NCI-H2227 (cell line): Measurements from ENCODE around the gene NSD1.
A peak's percentile ranks its signal among the peaks of the same experiment; 100 is the strongest.

Experiments
- DNase-seq: peaks from one replicate; lab custom pipeline; 2025; ENCODE audit not compliant: unreplicated experiment; lab: John Stamatoyannopoulos, UW

Gene NSD1, protein sequence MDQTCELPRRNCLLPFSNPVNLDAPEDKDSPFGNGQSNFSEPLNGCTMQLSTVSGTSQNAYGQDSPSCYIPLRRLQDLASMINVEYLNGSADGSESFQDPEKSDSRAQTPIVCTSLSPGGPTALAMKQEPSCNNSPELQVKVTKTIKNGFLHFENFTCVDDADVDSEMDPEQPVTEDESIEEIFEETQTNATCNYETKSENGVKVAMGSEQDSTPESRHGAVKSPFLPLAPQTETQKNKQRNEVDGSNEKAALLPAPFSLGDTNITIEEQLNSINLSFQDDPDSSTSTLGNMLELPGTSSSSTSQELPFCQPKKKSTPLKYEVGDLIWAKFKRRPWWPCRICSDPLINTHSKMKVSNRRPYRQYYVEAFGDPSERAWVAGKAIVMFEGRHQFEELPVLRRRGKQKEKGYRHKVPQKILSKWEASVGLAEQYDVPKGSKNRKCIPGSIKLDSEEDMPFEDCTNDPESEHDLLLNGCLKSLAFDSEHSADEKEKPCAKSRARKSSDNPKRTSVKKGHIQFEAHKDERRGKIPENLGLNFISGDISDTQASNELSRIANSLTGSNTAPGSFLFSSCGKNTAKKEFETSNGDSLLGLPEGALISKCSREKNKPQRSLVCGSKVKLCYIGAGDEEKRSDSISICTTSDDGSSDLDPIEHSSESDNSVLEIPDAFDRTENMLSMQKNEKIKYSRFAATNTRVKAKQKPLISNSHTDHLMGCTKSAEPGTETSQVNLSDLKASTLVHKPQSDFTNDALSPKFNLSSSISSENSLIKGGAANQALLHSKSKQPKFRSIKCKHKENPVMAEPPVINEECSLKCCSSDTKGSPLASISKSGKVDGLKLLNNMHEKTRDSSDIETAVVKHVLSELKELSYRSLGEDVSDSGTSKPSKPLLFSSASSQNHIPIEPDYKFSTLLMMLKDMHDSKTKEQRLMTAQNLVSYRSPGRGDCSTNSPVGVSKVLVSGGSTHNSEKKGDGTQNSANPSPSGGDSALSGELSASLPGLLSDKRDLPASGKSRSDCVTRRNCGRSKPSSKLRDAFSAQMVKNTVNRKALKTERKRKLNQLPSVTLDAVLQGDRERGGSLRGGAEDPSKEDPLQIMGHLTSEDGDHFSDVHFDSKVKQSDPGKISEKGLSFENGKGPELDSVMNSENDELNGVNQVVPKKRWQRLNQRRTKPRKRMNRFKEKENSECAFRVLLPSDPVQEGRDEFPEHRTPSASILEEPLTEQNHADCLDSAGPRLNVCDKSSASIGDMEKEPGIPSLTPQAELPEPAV (N-terminal part only)

DNA sequence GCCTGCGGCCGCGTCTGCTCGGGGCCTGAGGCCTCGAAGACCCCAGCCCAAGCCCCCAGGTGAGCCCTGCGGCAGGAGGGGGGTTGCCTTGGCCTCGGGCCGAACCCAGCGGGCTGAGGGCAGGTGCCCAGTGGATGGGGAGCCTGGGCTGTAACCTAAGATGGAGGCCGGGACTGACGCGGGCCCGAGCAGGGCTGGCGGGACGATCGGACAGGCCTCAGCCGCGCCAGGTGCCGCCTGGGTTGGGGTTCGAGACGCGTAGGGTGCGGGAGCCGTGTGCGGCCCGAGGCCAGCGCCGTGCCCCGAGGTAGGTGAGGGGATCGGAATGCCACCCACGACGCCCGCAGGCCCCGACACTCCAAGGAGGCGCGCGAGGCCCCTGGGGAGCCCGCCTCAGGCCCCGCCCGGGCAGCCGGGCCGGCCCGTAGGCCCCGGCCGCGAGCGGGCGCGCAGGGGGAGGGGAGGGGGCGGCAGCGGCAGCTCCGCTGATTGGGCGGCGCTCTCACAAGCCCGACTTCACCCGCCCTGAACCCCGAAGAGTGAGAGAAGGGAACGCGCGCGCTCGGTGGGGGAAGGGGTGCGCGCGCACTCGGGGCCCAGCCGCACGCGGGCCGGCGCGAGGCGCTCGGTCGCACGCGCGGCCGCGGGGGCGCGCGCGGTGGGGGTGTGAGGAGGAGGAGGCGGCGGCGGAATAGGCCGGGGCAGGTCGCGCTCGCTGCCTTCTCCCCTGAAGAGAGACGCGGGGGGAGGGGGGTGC lies at the start of gene NSD1:
NSD1 (plus strand) TSS at position 678 of the 757 bp plus-strand sequence. CDS start 1,331 bp downstream, outside the sequence.
- DNase-seq = peak; percentile 81

DNA sequence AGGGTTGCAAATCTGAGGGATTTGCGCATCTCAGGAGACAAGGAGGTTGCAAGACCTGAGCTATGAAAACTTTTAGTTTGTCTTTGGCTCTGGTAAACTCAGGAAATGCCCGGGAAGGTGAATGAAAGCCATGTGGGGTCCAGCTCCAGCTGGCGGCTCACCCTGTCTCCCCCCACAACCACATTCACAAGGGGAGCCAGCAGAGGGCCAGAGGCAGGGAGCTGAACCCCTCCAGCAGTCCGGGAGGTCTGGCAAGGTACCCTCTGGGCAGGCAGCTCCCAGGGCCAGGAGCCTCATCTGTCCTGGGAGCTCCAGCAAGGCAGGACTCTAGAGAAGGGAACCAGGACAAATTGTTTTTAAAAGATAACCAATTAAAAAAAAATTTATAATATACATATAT lies 49.4 kb upstream of the NSD1 start:
- no peak for DNase-seq

DNA sequence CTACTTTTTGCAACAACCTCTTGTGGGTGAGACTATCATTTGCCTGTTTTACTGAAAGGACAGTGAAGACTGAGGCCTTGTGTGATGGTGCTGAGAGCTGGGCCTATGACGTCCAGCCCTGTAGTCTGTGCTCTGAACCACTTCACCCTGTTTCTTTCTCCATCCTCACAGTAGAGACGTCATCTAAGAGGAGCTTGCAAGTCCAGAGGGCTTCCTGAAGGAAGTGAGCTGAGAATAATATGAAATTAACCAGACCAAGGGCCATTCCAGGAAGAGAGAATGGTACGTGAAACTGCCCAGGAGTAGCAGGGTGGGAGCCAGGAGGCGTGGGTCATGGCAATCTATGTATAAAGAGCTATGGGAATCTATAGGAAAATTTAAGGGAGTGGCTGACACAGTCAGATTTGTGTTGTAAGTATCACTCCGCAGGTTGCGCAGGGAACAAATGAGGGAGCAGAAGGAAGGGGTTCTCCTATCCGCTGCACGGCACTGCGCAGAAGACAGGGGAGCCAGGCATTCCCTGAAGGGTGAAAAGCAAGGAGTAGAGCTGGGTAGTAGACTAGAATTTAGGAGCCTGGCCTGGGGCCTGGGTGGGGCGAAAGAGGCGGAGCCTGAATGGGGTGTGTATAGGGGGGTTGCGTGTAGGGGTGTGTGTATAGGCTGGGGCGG lies 47.5 kb upstream of the NSD1 start:
- no peak for DNase-seq

DNA sequence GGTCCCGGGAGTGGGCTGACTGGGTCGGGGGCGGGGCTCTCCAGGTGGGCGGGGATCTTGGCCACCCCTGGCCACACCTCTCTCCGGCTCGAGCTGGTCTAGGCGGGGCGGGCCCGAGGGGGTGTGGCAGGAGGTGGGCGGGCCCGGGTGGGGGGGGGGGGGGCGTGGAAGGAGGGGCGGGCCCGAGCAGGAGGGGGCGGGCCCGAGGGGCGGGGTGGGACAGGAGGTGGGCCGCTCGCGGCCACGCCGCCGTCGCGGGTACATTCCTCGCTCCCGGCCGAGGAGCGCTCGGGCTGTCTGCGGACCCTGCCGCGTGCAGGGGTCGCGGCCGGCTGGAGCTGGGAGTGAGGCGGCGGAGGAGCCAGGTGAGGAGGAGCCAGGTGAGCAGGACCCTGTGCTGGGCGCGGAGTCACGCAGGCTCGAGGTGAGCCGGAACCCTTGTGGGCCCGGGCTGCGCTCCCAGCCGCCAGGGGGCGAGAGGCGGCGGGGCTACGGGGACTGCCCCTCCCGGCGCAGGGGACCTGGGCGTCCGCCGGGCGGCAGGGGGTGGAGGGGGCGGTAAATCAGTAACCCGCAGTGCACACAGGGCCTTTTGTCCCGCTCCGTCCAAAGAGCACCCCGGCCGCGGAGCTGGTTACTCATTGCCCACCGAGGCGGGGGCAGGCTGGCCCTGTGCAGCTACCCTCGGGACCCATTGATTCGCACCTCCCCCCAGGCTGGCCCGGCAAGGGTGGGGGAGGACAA lies 46.7 kb upstream of the NSD1 start, which contains the start of gene FGFR4:
FGFR4 (plus strand) TSS at position 262 of the 744 bp plus-strand sequence. CDS start 2,688 bp downstream, outside the sequence.
- DNase-seq = peak; percentile 76

DNA sequence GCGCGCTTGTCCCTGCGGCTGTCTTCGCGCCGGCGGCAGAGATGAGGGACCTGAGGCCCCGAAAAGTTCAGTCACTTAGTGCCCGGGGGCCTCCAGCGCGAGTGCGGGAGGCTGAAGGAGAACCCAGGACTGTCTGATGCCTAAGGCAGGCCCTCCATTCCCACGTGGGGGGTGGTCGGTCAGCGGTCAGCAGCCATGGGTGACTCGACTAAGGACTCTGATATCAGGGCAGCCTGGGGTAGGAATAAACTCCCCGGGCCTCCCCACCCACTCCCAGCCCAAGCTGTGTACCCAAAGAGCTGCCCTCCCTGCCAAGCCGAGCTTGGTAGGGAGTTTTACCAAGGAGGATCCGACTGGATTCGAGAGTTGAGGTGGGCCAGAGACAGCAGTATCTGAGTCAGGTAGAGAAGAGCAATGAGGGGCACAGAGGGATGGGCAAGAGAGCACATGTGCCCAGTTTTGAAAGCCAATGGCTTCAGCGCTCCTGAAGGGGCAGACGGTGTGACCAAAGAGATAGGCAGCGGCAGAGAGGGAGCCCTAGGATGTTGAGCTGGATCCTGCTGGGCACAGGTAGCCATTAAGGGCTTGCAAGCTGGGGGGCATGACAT lies 46.1 kb upstream of the NSD1 start:
- DNase-seq = peak; percentile 28

DNA sequence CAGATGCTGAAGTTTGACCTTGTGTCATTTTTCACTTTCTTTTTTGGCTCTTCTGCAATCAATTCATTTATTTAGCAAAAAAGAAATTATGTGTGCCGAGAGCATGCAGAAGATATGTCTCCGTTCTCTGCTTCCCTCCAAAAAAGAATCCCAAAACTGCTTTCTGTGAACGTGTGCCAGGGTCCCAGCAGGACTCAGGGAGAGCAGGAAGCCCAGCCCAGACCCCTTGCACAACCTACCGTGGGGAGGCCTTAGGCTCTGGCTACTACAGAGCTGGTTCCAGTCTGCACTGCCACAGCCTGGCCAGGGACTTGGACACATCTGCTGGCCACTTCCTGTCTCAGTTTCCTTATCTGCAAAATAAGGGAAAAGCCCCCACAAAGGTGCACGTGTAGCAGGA lies 44.4 kb upstream of the NSD1 start:
- no peak for DNase-seq

DNA sequence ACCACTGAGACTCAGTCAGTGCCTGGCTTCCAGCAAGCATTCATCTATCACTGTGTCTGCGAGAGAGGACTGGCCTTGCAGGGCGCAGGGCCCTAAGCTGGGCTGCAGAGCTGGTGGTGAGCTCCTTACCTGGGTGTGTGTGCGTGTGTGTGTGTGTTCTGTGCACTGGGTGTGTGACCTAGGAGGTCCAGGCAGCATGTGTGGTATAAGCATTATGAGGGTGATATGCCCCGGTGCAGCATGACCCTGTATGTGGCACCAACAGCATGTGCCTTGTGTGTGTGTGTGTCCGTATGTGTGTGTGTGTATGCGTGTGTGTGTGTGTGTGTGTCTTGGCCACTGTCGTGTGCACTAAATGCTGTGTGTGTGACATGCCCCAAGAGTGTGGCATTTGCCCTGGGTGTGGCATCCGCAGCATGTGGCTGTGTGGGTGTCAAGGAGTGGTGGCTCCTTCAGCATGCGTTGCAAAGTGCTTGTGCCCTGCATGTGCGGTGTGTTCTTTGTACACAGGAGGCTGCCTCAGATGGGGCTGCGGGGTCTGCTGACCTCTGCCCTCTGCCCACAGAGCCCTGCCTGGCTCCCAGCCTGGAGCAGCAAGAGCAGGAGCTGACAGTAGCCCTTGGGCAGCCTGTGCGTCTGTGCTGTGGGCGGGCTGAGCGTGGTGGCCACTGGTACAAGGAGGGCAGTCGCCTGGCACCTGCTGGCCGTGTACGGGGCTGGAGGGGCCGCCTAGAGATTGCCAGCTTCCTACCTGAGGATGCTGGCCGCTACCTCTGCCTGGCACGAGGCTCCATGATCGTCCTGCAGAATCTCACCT lies 43.5 kb upstream of the NSD1 start:
- no peak for DNase-seq

DNA sequence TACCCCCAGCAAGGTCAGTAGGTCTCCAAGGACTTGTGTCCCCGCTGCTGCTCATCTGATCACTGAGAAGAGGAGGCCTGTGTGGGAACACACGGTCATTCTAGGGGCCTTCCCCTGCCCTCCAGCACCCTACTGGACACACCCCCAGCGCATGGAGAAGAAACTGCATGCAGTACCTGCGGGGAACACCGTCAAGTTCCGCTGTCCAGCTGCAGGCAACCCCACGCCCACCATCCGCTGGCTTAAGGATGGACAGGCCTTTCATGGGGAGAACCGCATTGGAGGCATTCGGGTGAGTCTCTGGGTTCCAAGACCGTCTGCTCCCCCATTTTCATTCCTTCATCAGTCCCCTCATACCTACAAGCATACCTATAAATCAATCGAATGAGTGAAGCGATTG lies 42.8 kb upstream of the NSD1 start:
- no peak for DNase-seq

DNA sequence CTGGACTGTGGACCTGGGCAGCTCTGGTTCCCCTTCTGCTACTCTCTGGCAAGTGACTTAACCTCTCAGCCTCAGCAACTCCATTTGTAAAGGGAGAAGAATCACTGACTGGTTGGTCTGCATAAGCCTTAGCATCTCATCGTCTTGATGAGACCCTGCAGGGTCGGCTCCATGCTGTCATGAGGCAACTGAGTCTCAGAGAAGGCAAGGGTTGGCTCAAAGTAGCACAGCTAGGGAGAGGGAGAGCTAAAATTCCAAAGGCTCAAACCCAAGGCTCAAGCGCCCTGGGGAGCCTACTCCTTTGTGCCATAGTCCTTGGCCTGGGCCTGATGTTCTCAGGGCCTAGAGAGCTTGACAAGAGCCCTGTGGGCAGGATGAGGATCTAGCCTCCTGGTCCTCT lies 42.3 kb upstream of the NSD1 start:
- no peak for DNase-seq

DNA sequence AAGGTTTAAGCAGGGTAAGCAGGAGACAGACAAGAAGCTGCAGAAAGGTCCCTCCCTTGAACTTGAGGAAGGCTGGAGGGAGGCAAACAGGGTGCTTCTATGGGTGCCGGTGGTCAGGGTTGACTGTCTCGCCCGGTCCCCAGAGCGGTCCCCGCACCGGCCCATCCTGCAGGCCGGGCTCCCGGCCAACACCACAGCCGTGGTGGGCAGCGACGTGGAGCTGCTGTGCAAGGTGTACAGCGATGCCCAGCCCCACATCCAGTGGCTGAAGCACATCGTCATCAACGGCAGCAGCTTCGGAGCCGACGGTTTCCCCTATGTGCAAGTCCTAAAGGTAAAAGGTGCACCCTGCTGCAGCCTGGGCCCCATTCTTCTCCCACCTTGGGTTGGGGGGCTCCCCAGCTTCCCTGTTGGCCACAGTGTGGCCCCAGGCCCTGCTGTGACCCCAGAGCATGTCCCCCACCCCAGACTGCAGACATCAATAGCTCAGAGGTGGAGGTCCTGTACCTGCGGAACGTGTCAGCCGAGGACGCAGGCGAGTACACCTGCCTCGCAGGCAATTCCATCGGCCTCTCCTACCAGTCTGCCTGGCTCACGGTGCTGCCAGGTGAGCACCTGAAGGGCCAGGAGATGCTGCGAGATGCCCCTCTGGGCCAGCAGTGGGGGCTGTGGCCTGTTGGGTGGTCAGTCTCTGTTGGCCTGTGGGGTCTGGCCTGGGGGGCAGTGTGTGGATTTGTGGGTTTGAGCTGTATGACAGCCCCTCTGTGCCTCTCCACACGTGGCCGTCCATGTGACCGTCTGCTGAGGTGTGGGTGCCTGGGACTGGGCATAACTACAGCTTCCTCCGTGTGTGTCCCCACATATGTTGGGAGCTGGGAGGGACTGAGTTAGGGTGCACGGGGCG lies 41.1 kb upstream of the NSD1 start:
- no peak for DNase-seq

DNA sequence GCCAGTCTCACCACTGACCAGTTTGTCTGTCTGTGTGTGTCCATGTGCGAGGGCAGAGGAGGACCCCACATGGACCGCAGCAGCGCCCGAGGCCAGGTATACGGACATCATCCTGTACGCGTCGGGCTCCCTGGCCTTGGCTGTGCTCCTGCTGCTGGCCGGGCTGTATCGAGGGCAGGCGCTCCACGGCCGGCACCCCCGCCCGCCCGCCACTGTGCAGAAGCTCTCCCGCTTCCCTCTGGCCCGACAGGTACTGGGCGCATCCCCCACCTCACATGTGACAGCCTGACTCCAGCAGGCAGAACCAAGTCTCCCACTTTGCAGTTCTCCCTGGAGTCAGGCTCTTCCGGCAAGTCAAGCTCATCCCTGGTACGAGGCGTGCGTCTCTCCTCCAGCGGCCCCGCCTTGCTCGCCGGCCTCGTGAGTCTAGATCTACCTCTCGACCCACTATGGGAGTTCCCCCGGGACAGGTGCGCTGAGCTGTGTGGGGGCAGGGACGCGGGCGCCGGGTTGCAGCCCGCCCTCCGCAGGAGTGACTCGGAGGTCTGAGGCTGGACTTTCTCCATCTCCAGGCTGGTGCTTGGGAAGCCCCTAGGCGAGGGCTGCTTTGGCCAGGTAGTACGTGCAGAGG lies 40.4 kb upstream of the NSD1 start:
- no peak for DNase-seq

DNA sequence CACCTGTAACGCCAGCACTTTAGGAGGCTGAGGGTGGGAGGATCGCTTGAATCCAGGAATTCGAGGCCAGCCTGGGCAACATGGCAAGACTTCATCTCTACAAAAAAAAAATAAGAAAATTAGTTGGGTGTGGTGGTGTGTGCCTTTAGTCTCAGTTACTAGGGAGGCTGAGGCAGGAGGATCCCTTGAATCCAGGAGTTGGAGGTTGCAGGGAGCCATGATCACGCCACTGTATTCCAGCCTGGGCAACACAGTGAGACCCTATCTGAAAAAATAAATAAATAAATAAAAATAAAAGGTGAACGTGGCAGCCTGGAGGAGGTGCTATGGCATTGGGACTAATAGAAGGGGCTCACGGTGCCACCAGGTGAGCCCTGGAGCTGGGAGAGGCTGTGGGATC lies 39.8 kb upstream of the NSD1 start:
- no peak for DNase-seq

DNA sequence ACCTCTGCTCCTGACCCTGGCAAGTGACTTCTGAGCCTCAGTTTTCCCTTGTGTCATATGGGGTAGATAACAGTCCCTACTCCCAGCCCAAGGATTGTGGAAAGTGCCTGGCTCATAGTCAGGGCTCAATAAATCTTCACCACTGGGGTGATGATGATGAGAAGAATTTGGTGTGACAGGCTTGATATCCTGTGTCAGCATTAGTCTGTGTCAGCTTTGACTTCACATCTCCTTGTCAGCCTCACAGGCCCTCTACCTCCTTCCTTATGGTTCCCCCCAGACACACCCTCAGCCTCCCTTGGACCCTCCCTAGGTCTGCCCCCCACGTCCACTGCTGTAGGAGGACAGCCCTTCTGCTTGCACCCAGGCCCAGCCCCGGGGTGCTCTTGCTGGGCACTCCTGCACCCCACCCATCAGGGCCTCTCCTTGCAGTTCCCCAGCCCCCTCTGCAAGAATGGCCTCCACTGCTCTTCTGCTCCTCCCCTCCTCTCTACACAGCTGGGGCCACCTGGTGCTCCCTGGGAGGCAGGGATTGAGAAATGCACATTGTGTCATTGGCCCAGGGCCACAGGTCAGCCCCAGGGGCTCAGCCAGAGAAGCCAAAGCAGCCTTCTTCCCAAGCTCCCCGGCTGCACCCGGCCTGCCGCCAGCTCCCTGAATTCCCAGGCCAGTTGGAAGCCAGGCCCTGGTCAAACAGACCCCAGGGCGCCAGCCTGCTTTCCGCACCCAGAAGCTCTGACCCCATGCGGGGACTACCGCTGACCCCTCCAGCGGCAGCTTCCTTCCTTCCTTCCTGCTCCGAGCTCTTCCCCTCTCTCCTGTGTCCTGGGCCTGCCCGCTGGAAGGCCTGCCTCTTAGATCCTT lies 39.1 kb upstream of the NSD1 start:
- no peak for DNase-seq

DNA sequence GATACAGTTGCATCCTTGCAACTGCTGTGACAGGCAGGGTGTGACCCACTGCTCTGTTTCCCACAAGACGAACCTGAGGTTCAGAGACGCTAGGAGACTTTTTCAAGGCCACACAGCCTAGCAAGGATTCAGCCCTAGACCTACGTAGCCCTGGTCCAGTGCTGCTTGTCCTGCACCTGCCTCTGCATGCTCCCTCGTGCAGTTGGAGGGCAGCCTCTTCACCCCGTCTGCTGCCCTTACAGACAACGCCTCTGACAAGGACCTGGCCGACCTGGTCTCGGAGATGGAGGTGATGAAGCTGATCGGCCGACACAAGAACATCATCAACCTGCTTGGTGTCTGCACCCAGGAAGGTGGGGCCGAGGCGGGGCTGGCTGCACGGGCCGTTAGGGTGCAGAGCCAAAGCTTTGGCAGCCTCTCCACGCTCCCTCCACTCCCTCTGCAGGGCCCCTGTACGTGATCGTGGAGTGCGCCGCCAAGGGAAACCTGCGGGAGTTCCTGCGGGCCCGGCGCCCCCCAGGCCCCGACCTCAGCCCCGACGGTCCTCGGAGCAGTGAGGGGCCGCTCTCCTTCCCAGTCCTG lies 38.4 kb upstream of the NSD1 start:
- no peak for DNase-seq
